OCI-LY7 (cell line): Measurements from ENCODE around the gene L1TD1. TPM values are rescaled to one million over a fixed set of nuclear protein-coding genes. Genes with fewer than 3 reads are reported as not detected.

Experiments
- BruUV-seq: library from RNA; stranded (reverse); fragments of 400-500 nt; replicated peaks from 2 replicates; lab custom pipeline; 2021; lab: Mats Ljungman, UMichigan
- CTCF ChIA-PET: fragments of 300-600 bp; sonication (Branson Sonifier 250); formaldehyde crosslinking; loops from one replicate; lab custom pipeline; 2022; ENCODE audit warnings: antibody characterized with exemption; ENCODE audit not compliant: unreplicated experiment; lab: Charles Lee
- POLR2A ChIA-PET: fragments of 300-600 bp; sonication (Branson Sonifier 250); formaldehyde crosslinking; loops from one replicate; lab custom pipeline; 2022; ENCODE audit warnings: antibody characterized with exemption; lab: Charles Lee
- DNase-seq: peaks from one replicate; pipeline ENCODE4 v3.0.0-alpha.2; 2015; ENCODE audit warnings: low spot score
- H2AFZ ChIP-seq: fragments of 200-600 bp; sonication (generic), shearing (Covaris generic); 2 replicates; pipeline ENCODE4 v1.6.1; 2014; ENCODE audit warnings: mild to moderate bottlenecking, antibody characterized with exemption, low read length, moderate library complexity
- H3K27ac ChIP-seq: fragments of 200-600 bp; sonication (generic); 2 replicates; pipeline ENCODE4 v1.5.1; 2014; ENCODE audit warnings: mixed run types, low read depth, mild to moderate bottlenecking, moderate library complexity, low read length, inconsistent platforms; ENCODE audit not compliant: poor library complexity, severe bottlenecking
- H3K36me3 ChIP-seq: fragments of 200-600 bp; sonication (generic); 2 replicates; pipeline ENCODE4 v1.6.1; 2014; ENCODE audit warnings: mild to moderate bottlenecking, antibody characterized with exemption, low read length, moderate library complexity, mixed read lengths; ENCODE audit not compliant: insufficient read depth
- H3K4me1 ChIP-seq: fragments of 200-600 bp; sonication (generic); 2 replicates; pipeline ENCODE4 v1.5.1; 2014; ENCODE audit warnings: mild to moderate bottlenecking, low read length; ENCODE audit not compliant: insufficient read depth, poor library complexity, severe bottlenecking
- H3K4me2 ChIP-seq: fragments of 200-600 bp; sonication (generic); 2 replicates; pipeline ENCODE4 v1.6.1; 2014; ENCODE audit warnings: mild to moderate bottlenecking, low read length
- H3K4me3 ChIP-seq: fragments of 200-600 bp; sonication (generic); 2 replicates; pipeline ENCODE4 v1.5.1; 2014; ENCODE audit warnings: mild to moderate bottlenecking, low read depth, low read length; ENCODE audit not compliant: poor library complexity, severe bottlenecking
- H3K79me2 ChIP-seq: fragments of 200-600 bp; sonication (generic); 2 replicates; pipeline ENCODE4 v1.6.1; 2016; ENCODE audit warnings: low read depth, mild to moderate bottlenecking, low read length, moderate library complexity, mixed read lengths; ENCODE audit not compliant: insufficient read depth
- H3K9me2 ChIP-seq: fragments of 200-600 bp; sonication (generic); 2 replicates; pipeline ENCODE4 v1.6.1; 2016; ENCODE audit warnings: mild to moderate bottlenecking, low read length, mixed read lengths; ENCODE audit not compliant: insufficient read depth
- H3K9me3 ChIP-seq: fragments of 200-600 bp; sonication (generic); 2 replicates; pipeline ENCODE4 v1.6.1; 2014; ENCODE audit warnings: mild to moderate bottlenecking, mixed run types, low read length, mixed read lengths
- H4K20me1 ChIP-seq: fragments of 200-600 bp; sonication (generic); 2 replicates; pipeline ENCODE4 v1.6.1; 2014; ENCODE audit warnings: mild to moderate bottlenecking, antibody characterized with exemption, low read length, moderate library complexity, mixed read lengths; ENCODE audit not compliant: insufficient read depth
- EZH2phosphoT487 ChIP-seq: fragments of 200-600 bp; sonication (generic); IDR thresholded peaks from 2 replicates; pipeline ENCODE4 v1.6.1; 2018; ENCODE audit warnings: low read depth, borderline replicate concordance, mild to moderate bottlenecking, mixed run types, antibody characterized with exemption, low read length, moderate library complexity, mixed read lengths
- intact Hi-C: fragments of 100-400 bp; cut with micrococcal nuclease; formaldehyde crosslinking; loops from one replicate; pipeline ENCODE4 v1.10.0; 2022; ENCODE audit not compliant: unreplicated experiment
- total RNA-seq, 2 experiments: library from RNA; depleted of rRNA in 1 of 2; stranded (reverse); fragments of >200 nt in 1 of 2; shearing (Covaris generic) in 1 of 2; gene quantifications; 2 replicates each; pipeline ENCODE4 v1.2.3, GENCODE V29; 2014 to 2022
- TF ChIP-seq, protein P1 (sequence below): fragments of 200-600 bp; sonication (generic); conservative IDR thresholded peaks from 2 replicates; pipeline ENCODE4 v1.5.1; 2014; ENCODE audit warnings: mild to moderate bottlenecking, antibody characterized with exemption, low read length, moderate library complexity, mixed read lengths

Gene L1TD1
- total RNA-seq, 2 experiments from 2014 or later: not detected

GRCh38 chr1:62229468-62229867 is 34.8 kb downstream of the L1TD1 start:
- H3K36me3 ChIP-seq: no peaks in the 10 kb centered on the region
- POLR2A ChIA-PET: no interaction called here
- no peaks in the 10 kb centered on the region for H3K4me1 ChIP-seq
- TF ChIP-seq EZH2phosphoT487: no peak
- TF ChIP-seq, protein P1, sequence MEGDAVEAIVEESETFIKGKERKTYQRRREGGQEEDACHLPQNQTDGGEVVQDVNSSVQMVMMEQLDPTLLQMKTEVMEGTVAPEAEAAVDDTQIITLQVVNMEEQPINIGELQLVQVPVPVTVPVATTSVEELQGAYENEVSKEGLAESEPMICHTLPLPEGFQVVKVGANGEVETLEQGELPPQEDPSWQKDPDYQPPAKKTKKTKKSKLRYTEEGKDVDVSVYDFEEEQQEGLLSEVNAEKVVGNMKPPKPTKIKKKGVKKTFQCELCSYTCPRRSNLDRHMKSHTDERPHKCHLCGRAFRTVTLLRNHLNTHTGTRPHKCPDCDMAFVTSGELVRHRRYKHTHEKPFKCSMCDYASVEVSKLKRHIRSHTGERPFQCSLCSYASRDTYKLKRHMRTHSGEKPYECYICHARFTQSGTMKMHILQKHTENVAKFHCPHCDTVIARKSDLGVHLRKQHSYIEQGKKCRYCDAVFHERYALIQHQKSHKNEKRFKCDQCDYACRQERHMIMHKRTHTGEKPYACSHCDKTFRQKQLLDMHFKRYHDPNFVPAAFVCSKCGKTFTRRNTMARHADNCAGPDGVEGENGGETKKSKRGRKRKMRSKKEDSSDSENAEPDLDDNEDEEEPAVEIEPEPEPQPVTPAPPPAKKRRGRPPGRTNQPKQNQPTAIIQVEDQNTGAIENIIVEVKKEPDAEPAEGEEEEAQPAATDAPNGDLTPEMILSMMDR: no peak
- no peak overlapping the region for H3K27ac ChIP-seq
- H3K9me2 ChIP-seq: no peaks in the 10 kb centered on the region
- no peaks in the 10 kb centered on the region for H3K79me2 ChIP-seq
- CTCF ChIA-PET: no interaction called here
- no peak overlapping the region for H3K4me3 ChIP-seq
- no peak overlapping the region for H2AFZ ChIP-seq
- BruUV-seq: no TSS peak
- no peaks in the 10 kb centered on the region for H4K20me1 ChIP-seq
- H3K9me3 ChIP-seq: no peaks in the 10 kb centered on the region
- no peak for DNase-seq
- H3K4me2 ChIP-seq: no peak overlapping the region
- intact Hi-C loops: no loop called here

DNA sequence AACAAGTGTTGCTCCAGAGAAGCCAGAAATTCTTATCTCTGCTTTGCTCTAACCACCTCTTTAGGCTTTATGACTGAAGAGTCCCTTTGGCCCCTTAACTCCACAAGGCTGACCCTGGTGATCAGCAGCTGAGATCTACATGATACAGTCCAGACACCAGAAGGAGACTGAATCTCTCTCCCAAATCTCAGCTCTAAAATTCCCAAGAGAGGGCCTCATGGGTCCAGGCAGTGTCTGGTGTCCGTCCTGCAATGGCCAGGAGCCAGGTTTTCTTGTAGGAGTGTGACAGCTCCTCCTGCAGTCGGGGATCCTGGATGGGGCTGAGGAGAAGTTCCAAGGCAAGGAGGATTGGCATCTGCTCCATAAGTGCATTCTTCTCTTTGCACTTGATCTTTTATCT is 35.3 kb downstream of the L1TD1 start:
- DNase-seq: no peak
- no TSS peak for BruUV-seq
- Histone ChIP-seq H3K36me3 (no peaks in the 10 kb centered on the region), H3K9me3 (no peaks in the 10 kb centered on the region), H3K9me2 (no peaks in the 10 kb centered on the region), H3K4me2 (no peak overlapping the region), H3K79me2 (no peaks in the 10 kb centered on the region), H3K27ac (no peak overlapping the region), H3K4me1 (no peaks in the 10 kb centered on the region), H3K4me3 (no peak overlapping the region), H2AFZ (no peak overlapping the region), H4K20me1 (no peaks in the 10 kb centered on the region)
- intact Hi-C loops: no loop called here
- ChIA-PET CTCF (no interaction called here), POLR2A (no interaction called here)
- TF ChIP-seq, protein P1: no peak
- no peak for TF ChIP-seq EZH2phosphoT487

DNA sequence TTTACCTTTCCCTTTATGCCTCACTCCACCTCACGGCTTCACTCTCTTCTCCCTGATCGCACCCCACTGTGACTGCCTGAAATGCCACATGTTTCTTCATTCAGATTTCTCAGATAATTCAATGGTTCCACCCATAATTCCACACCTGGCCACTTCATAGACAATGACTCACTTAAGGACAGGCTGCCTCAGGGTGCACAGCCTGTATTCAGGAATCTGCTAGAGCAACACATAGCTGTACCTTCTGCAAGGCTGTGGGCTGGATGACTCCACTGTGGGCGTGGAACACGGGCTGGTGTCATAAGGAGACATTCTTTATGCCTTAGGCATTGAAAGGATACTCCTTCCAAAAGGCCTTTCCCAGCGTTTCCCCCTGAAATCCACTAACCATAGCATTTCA is 36.1 kb downstream of the L1TD1 start:
- CTCF ChIA-PET: no interaction called here
- DNase-seq: no peak
- Histone ChIP-seq H2AFZ (no peak overlapping the region), H3K79me2 (no peaks in the 10 kb centered on the region), H3K36me3 (no peaks in the 10 kb centered on the region), H3K4me2 (no peak overlapping the region), H3K4me1 (no peaks in the 10 kb centered on the region), H3K4me3 (no peak overlapping the region), H3K27ac (no peak overlapping the region), H4K20me1 (no peaks in the 10 kb centered on the region), H3K9me3 (no peaks in the 10 kb centered on the region), H3K9me2 (no peaks in the 10 kb centered on the region)
- POLR2A ChIA-PET: interaction anchor here (0.6 kb wide), 1 partner anchor 1105 kb away, joined by 3 read pairs; no protein-coding TSS in a partner anchor
- no peak for TF ChIP-seq EZH2phosphoT487
- TF ChIP-seq, protein P1: no peak
- intact Hi-C loops: no loop called here
- BruUV-seq: no TSS peak
